HEK293 (cell line): ENCODE measurements around the gene CLIP1.
"Not testable (repeated sequence)": the region's sequence is repeated elsewhere in the genome, so short reads cannot be mapped to it uniquely, and the experiment has no call there.

Source experiments
- CTCF ChIA-PET: fragments of 350-600 bp; formaldehyde crosslinking; extraction: SDS; loops from one replicate; lab custom pipeline; 2021; ENCODE audit warnings: antibody characterized with exemption; lab: Yijun Ruan, JAX
- POLR2A ChIA-PET: fragments of 300-600 bp; formaldehyde crosslinking; extraction: SDS; loops from one replicate; lab custom pipeline; 2020; ENCODE audit warnings: antibody characterized with exemption, inconsistent platforms; lab: Yijun Ruan, JAX
- H3K27ac ChIP-seq: fragments of 200-500 bp; sonication (Bioruptor generic); 2 replicates; pipeline ENCODE4 v1.5.1; 2014; ENCODE audit warnings: low read depth, low read length, control low read depth, inconsistent platforms; ENCODE audit errors: extremely low read depth
- H3K36me3 ChIP-seq, 2 experiments: fragments of 200-500 bp in 1 of 2; sonication (Bioruptor generic) in 1 of 2; 1 replicate in 1 of 2; 2 replicates in 1 of 2; pipeline ENCODE4 v1.5.1; 2014 to 2017; ENCODE audit warnings: inconsistent platforms in 2 of 2, low read length in 2 of 2; ENCODE audit not compliant: control insufficient read depth in 2 of 2, insufficient read depth in 1 of 2
- H3K4me1 ChIP-seq: fragments of 200-500 bp; sonication (Bioruptor generic); 2 replicates; pipeline ENCODE4 v1.5.1; 2014; ENCODE audit warnings: mild to moderate bottlenecking, low read length, inconsistent platforms; ENCODE audit not compliant: control insufficient read depth, insufficient read depth
- H3K4me3 ChIP-seq: 2 replicates; pipeline ENCODE4 v1.5.1; 2011; ENCODE audit warnings: low read depth, mild to moderate bottlenecking, control low read depth, low read length, moderate library complexity
- H3K9me3 ChIP-seq: fragments of 200-500 bp; sonication (Bioruptor generic); 2 replicates; pipeline ENCODE4 v1.5.1; 2014; ENCODE audit warnings: low read depth, low read length, inconsistent platforms; ENCODE audit not compliant: control insufficient read depth, insufficient read depth
- CTCF ChIP-seq: fragments of 450-650 bp; formaldehyde crosslinking; IDR thresholded peaks from 2 replicates; pipeline ENCODE4 v1.5.1; 2016; ENCODE audit warnings: missing biosample characterization, missing genetic modification characterization
- GLIS1 ChIP-seq: fragments of 450-650 bp; formaldehyde crosslinking; IDR thresholded peaks from 2 replicates; pipeline ENCODE4 v1.5.1; 2016; ENCODE audit warnings: missing biosample characterization, missing genetic modification characterization
- IKZF3 ChIP-seq: fragments of 450-650 bp; IDR thresholded peaks from 2 replicates; pipeline ENCODE4 v1.5.0; 2018; ENCODE audit warnings: missing biosample characterization, mild to moderate bottlenecking, missing genetic modification characterization, moderate library complexity
- PRDM1 ChIP-seq: fragments of 450-650 bp; formaldehyde crosslinking; IDR thresholded peaks from 2 replicates; pipeline ENCODE4; 2016; ENCODE audit warnings: missing biosample characterization, missing genetic modification characterization
- PRDM10 ChIP-seq: fragments of 450-650 bp; formaldehyde crosslinking; IDR thresholded peaks from 2 replicates; pipeline ENCODE4 v1.5.1; 2016; ENCODE audit warnings: missing biosample characterization, missing genetic modification characterization
- ZNF138 ChIP-seq: fragments of 450-650 bp; formaldehyde crosslinking; IDR thresholded peaks from 2 replicates; pipeline ENCODE4 v1.5.1; 2016; ENCODE audit warnings: missing biosample characterization, missing genetic modification characterization, borderline replicate concordance
- ZNF223 ChIP-seq: fragments of 450-650 bp; formaldehyde crosslinking; IDR thresholded peaks from 2 replicates; pipeline ENCODE4 v1.5.1; 2016; ENCODE audit warnings: missing biosample characterization, missing genetic modification characterization
- ZNF324 ChIP-seq: fragments of 450-650 bp; formaldehyde crosslinking; IDR thresholded peaks from 2 replicates; pipeline ENCODE4 v1.5.1; 2016; ENCODE audit warnings: missing biosample characterization, missing genetic modification characterization
- ZNF521 ChIP-seq: fragments of 450-650 bp; formaldehyde crosslinking; IDR thresholded peaks from 2 replicates; pipeline ENCODE4 v1.5.1; 2017; ENCODE audit warnings: missing biosample characterization, mild to moderate bottlenecking, missing genetic modification characterization
- ZNF571 ChIP-seq: fragments of 450-650 bp; formaldehyde crosslinking; IDR thresholded peaks from 2 replicates; pipeline ENCODE4 v1.5.0; 2017; ENCODE audit warnings: missing biosample characterization, missing genetic modification characterization
- ZSCAN30 ChIP-seq: fragments of 450-650 bp; IDR thresholded peaks from 2 replicates; pipeline ENCODE4 v1.5.1; 2018; ENCODE audit warnings: missing biosample characterization, mild to moderate bottlenecking, missing genetic modification characterization, moderate library complexity
- TF ChIP-seq, protein P1 (sequence below): fragments of 450-650 bp; formaldehyde crosslinking; IDR thresholded peaks from 2 replicates; pipeline ENCODE4 v1.5.1; 2016; ENCODE audit warnings: missing biosample characterization, missing genetic modification characterization
- TF ChIP-seq, protein P2 (sequence below): fragments of 450-650 bp; IDR thresholded peaks from 2 replicates; pipeline ENCODE4 v1.5.1; 2018; ENCODE audit warnings: missing biosample characterization, mild to moderate bottlenecking, missing genetic modification characterization
- TF ChIP-seq, protein P3 (sequence below): fragments of 450-650 bp; formaldehyde crosslinking; IDR thresholded peaks from 2 replicates; pipeline ENCODE4 v1.5.1; 2016; ENCODE audit warnings: missing biosample characterization, missing genetic modification characterization

The CLIP1 gene

GRCh38 chr12:122399592-122400373 lies 22.7 kb downstream of the CLIP1 start (continued):
- TF ChIP-seq, protein P1, sequence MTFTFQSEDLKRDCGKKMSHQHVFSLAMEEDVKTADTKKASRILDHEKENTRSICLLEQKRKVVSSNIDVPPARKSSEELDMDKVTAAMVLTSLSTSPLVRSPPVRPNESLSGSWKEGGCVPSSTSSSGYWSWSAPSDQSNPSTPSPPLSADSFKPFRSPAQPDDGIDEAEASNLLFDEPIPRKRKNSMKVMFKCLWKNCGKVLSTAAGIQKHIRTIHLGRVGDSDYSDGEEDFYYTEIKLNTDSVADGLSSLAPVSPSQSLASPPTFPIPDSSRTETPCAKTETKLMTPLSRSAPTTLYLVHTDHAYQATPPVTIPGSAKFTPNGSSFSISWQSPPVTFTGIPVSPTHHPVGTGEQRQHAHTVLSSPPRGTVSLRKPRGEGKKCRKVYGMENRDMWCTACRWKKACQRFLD (tag by site-specific recombination), result no peak
- no peak for TF ChIP-seq ZNF571 (tag by site-specific recombination)
- peak; percentile 58 for TF ChIP-seq IKZF3 (tag by site-specific recombination)
- TF ChIP-seq ZSCAN30, result peak; percentile 89; the same call in 1 of the 2 replicates
- no peak for TF ChIP-seq ZNF223 (tag by site-specific recombination)
- peak; percentile 50; the same call in 1 of the 2 replicates for TF ChIP-seq ZNF324 (tag by site-specific recombination)
- peak; percentile 76; the same call in 1 of the 2 replicates for TF ChIP-seq PRDM10 (tag by site-specific recombination)
- peak; percentile 59 for TF ChIP-seq GLIS1 (tag by site-specific recombination)
- TF ChIP-seq, protein P2, sequence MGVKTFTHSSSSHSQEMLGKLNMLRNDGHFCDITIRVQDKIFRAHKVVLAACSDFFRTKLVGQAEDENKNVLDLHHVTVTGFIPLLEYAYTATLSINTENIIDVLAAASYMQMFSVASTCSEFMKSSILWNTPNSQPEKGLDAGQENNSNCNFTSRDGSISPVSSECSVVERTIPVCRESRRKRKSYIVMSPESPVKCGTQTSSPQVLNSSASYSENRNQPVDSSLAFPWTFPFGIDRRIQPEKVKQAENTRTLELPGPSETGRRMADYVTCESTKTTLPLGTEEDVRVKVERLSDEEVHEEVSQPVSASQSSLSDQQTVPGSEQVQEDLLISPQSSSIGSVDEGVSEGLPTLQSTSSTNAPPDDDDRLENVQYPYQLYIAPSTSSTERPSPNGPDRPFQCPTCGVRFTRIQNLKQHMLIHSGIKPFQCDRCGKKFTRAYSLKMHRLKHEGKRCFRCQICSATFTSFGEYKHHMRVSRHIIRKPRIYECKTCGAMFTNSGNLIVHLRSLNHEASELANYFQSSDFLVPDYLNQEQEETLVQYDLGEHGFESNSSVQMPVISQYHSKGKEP (tag by site-specific recombination), result 0 out of 2 replicates have a peak, but pooled peaks have one; percentile 2
- peak; percentile 39; the same call in 1 of the 2 replicates for TF ChIP-seq CTCF (tag by site-specific recombination)
- no peak for TF ChIP-seq ZNF521

GRCh38 chr12:122399254-122399591 lies 23.2 kb downstream of the CLIP1 start:
- TF ChIP-seq PRDM1 (tag by site-specific recombination), result peak; percentile 89
- TF ChIP-seq, protein P3, sequence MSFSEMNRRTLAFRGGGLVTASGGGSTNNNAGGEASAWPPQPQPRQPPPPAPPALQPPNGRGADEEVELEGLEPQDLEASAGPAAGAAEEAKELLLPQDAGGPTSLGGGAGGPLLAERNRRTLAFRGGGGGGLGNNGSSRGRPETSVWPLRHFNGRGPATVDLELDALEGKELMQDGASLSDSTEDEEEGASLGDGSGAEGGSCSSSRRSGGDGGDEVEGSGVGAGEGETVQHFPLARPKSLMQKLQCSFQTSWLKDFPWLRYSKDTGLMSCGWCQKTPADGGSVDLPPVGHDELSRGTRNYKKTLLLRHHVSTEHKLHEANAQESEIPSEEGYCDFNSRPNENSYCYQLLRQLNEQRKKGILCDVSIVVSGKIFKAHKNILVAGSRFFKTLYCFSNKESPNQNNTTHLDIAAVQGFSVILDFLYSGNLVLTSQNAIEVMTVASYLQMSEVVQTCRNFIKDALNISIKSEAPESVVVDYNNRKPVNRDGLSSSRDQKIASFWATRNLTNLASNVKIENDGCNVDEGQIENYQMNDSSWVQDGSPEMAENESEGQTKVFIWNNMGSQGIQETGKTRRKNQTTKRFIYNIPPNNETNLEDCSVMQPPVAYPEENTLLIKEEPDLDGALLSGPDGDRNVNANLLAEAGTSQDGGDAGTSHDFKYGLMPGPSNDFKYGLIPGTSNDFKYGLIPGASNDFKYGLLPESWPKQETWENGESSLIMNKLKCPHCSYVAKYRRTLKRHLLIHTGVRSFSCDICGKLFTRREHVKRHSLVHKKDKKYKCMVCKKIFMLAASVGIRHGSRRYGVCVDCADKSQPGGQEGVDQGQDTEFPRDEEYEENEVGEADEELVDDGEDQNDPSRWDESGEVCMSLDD (tag by site-specific recombination), result 0 out of 2 replicates have a peak, but pooled peaks have one; percentile 8
- TF ChIP-seq ZNF138 (tag by site-specific recombination), result no peak
- CTCF ChIA-PET, result interaction anchor here (0.6 to 8.8 kb wide), 28 partner anchors 11 to 984 kb away, joined by 3 to 156 read pairs (median 4); partner anchors contain the start of genes DENR and ZCCHC8
- H3K4me3 ChIP-seq, result no peak overlapping the region
- no peaks in the 10 kb centered on the region; a peak in 1 of 3 replicates for H3K36me3 ChIP-seq
- no peaks in the 10 kb centered on the region for H3K9me3 ChIP-seq
- POLR2A ChIA-PET, result interaction anchor here (0.8 to 2.5 kb wide), 12 partner anchors 17 to 966 kb away, joined by 3 to 31 read pairs (median 6); partner anchors contain the start of genes DIABLO, KNTC1, RSRC2 and ZCCHC8
- peaks cover 3% of the 10 kb centered on the region; the same call in 1 of the 2 replicates for H3K4me1 ChIP-seq
- peak overlapping the region; percentile 71; the same call in 1 of the 2 replicates for H3K27ac ChIP-seq

- POLR2A ChIA-PET, H3K4me1 ChIP-seq, H3K27ac ChIP-seq, H3K9me3 ChIP-seq, H3K36me3 ChIP-seq, H3K4me3 ChIP-seq: not testable (repeated sequence)
- CTCF ChIA-PET, result interaction anchor here (0.6 to 8.8 kb wide), 3 partner anchors 8 to 73 kb away, joined by 3 to 156 read pairs (median 4); no protein-coding TSS in a partner anchor
These were observed 24.5 kb downstream of the CLIP1 start for GRCh38 chr12:122397981-122398380.
